Fibroblast of peridontal ligament (primary cell): ENCODE measurements around the gene LEMD3.
"Not testable (repeated sequence)": the region's sequence is repeated elsewhere in the genome, so short reads cannot be mapped to it uniquely, and the experiment has no call there.

Source experiments
- DNase-seq: peaks from one replicate; pipeline ENCODE4 v3.0.0-alpha.2; 2010; ENCODE audit errors: extremely low read depth

The LEMD3 gene

DNA sequence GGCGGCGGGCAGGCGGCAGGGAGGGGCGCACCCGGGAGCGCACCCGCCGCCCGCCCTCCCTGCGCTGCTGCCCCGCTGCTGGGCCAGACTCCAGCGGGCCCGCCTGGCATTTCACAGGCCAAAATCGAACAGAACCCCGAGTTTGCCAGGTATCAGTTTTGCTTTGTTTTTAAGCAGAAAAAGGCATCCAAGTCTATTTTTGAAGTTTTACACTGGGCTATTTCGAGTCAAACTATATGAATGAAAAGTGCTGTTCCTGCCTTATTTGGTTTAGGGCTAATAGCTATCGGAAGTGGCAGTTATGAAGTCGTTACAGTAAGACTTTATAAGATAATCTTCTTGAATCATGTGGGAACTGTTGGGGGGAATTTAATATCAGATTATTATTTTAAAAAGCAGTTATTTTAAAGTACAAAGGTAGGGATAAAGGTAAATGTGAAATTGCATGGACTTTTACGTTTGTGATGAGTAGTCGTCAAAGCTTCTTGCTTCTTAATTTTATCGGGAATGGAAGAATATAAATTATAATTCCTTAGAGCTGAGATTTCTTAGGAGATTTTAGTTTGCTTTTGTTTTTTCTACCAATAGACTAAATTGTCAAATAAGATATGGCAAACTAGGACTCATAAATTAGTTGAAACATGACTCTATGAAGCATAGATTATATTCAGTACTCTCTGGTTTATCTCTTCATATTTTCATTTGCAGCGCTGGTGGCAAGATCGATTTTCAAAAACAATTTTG lies 110.2 kb downstream of the LEMD3 start:
- DNase-seq = peak; percentile 38

DNA sequence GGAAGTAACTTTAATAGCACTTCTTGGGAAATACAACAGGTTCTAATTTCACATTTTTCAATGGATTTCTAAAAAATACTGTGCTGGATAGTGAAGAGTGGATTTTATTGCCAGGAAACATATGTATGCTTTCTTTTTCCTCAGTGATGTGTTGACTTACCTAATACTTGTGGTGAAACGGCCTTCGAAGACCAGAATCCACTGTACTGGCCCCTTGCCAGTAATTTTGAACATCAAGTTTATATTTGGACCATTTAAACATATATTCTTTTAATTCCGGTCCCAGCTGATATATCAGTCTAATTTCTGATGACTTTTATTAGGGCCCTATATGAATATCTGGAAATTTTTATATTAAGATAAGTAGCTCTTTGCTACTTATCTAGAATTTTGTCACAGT lies 110.9 kb downstream of the LEMD3 start:
- peak; percentile 43 for DNase-seq

- DNase-seq = peak; percentile 18
These were observed 113.5 kb downstream of the LEMD3 start for GRCh38 chr12:65282840-65283239.

DNA sequence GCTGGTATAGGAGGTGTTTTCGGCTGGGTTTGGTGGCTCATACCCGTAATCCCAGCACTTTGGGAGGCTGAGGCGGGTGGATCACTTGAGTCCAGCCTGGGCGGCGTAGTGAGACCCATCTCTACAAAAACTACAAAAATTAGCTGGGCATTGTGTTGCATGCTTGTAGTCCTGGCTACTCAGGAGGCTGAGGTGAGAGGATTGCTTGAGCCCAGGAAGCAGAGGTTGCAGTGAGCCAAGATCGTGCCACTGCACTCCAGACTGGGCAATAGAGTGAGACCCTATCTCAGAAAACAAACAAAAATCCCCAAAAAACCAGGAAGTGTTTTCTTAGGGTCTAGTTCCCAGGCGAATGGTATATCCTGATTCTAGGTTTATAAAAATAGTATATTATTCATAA lies 116.1 kb downstream of the LEMD3 start:
- not testable (repeated sequence) for DNase-seq

GRCh38 chr12:65287426-65287825 lies 118.0 kb downstream of the LEMD3 start:
- DNase-seq = no peak

DNA sequence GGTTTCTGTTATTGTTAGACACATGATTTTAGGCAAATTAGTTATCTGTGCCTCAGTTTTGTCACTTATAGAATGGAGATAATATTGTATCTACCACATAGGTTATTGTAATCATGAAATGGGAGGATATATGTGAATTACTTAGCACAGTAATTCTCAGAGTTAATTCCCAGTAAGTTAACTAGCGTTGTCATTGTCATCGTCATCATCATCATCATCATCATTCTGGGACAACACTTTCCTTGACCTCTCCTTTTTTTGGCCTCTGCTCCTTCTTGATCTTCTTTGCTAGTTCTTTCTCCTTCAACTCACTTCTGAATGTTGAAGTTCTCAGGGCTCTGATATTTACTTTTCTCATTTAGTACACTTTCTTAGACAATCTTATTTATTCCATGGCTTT lies 122.9 kb downstream of the LEMD3 start:
- no peak for DNase-seq

DNA sequence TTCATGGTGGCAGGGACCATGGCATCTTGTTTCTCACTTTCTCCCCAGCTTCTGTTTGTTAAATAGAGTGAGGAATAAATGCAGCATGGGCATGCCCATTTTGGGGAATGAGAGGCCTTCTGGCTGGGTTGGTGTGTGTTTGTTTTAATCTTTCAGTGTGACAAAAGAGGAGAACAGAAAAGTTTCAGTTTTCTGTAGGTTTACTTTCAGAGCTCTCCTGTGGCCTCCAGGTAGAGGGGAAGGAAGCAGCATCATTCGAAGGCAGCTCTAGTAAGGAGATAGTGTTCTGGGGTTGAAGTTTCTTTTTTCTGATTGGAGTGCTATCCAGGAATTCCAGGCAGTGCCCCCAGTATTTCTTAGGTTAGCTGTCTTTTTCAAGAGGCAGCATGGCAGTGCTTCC lies 124.4 kb downstream of the LEMD3 start:
- DNase-seq = no peak

GRCh38 chr12:65294641-65295262 lies 125.4 kb downstream of the LEMD3 start:
- no peak for DNase-seq

GRCh38 chr12:65296508-65297265 lies 127.3 kb downstream of the LEMD3 start:
- DNase-seq = no peak
